ENCODE results near the gene RASGRP3.
"Not testable (repeated sequence)": the region's sequence is repeated elsewhere in the genome, so short reads cannot be mapped to it uniquely, and the experiment has no call there.

RASGRP3 gene

GRCh38 chr2:33457556-33458247 is 18.7 kb upstream of the RASGRP3 start:
- DNase-seq: peak; percentile 20

- DNase-seq: no peak
Observed at GRCh38 chr2:33458248-33458819, 18.1 kb upstream of the RASGRP3 start.

DNA sequence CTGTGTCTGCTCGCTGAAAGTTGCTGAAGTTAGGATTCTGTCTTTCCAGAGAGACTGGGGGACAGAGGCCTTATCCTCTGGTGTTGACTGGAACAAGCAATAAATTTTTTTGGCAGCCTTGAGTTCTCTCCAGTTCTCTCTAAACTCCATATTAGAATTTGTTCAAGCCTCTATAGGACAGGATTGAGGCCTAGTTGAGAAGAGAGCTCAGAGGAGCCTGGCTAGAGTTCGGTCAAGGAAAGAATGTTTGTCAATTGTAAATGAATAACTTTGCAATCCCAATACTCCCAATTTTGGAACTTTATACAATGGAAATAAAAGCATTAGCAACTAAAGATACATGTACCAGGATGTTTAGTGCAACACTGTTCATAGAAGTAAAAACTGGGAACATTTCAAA is 16.7 kb upstream of the RASGRP3 start:
- no peak for DNase-seq

GRCh38 chr2:33462512-33462911 is 13.9 kb upstream of the RASGRP3 start:
- DNase-seq: not testable (repeated sequence)

- DNase-seq: no peak
Observed at GRCh38 chr2:33467413-33467812, 9.0 kb upstream of the RASGRP3 start.

DNA sequence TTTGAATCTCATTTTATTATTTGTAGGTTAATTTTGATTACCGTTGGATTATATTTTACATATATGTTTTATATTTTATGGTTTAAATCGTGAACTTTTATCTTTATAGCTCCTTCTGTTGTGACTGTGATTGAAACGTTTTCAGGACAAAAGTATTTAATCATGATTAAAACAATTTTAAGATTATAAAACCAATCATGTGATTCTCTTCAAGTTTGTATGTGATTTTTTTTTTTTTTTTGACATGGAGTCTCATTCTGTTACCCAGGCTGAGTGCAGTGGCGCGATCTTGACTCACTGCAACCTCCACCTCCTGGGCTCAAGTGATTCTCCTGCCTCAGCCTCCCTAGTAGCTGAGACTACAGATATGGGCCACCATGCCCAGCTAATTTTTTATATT is 7.2 kb upstream of the RASGRP3 start:
- DNase-seq: no peak

- DNase-seq: peak; percentile 87
Observed at GRCh38 chr2:33475224-33476130, 972 bp upstream of the RASGRP3 start.

DNA sequence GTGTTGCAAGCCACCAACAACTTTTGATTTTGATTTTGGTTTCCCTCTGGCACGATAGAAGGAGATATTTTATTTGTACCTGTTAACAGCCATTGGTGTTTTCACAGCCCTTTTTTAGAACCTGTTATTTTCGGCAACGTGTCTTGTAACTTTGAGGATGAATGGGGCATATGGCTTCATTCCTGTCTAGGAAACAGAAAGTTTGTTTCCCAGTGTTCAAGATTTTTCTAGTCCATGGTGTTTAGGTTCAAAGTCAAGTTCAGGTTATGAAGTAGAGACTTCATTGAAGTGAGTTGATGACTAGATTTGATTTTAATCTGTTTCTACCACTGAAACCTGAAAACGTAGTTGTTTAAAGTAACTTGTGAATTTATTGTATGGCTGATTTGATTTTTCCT is 343 bp downstream of the RASGRP3 start:
- DNase-seq: no peak

DNA sequence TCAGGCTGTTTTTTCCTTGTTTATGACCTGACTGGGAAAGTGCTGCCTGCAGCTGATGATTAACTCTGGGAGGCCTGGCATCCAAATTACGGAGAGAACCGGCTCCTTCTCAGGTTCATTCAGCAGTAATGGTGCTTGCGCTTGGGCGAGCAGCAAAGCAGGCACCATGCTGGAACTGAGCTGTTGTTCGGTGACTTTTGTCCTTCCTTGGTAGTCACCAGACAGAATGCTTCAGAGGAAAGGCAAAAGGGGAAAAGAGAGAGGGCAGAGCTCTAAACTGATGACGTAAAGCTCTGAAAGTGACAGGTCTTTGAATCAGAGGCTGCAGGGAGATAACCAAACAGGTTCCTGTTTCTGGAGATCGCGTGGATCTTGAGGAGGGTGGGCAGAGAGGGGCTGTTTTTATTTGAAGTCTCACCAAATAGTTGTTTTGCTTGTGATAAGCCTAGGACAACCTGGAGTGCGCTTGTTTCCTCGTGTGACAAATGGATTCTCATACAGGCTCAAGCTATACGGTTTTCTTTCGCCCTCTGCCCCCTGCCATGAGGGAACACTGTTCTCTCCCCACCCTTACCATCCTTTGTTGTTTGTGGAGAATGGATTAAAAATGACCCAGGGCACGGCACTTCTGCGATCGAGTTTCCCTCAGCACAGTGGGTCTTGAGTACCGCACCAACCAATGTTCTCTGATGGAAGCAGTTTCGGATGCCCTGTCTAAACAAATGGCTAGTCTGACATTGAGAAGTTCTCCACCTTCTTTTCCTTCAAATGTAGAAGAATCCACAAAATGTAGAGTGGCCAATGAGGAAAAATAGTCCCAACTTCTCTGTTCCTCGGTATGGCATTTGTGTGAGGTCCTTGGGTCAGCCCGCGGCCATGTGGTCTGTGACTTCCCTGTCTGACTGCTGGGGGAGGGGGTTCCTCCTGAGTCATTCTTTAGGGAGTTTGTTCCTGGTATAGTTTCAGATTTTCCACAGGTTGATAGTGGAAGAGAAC is 1.3 kb downstream of the RASGRP3 start:
- peak; percentile 87 for DNase-seq

DNA sequence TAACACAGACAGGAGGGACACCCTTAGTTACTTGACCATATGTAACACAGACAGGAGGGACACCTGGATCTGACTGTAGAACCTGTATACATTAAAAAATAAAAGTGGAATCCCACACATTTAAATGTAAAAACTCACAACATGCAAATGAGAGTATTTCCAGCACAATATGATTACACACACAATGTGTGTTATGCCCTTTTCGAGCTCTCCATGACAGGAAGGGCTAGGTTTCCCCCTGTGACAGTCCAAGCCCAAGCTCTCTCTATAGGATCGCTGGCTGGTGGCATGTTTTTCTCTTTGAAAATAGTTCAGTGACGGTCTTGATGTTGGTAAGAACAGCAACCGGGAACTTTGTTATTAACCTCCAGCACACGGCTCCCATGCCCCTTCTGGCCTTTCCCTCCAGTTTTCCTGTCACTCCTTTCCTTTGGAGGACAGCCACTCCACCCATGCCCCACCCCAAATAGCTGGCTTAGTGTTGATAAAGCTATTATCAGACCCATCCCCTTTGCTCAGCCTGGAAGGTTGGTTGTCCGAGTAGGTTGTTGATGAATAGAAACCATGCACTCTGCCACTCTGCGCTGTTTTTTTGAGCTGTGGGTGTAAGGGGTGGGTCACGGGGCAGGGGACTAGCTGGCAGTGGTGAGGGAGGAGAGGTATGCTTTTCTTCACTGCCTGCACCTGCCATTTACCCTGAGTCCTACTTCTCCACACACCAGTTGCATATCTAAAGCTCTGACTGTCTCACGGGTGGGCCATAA is 2.7 kb downstream of the RASGRP3 start:
- DNase-seq: peak; percentile 56

DNA sequence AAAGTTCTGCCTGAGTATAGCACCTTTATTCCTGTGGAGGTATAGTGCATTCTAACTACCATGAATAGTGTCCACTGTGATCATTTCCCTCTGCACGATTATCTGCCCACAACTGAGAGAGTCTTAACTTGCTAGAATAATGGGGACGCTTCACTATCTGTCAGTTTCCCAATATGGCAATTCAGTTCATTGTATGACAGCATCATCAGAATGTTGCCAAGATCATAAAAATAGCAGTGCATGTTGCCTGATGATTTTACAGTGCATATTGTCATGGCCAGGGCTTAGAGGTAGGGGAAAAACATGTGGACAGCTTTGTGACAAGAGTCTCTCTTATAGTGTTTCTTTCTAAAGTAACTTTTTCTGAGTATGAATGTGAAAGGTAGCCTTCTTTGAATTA is 6.1 kb downstream of the RASGRP3 start:
- DNase-seq: no peak

DNA sequence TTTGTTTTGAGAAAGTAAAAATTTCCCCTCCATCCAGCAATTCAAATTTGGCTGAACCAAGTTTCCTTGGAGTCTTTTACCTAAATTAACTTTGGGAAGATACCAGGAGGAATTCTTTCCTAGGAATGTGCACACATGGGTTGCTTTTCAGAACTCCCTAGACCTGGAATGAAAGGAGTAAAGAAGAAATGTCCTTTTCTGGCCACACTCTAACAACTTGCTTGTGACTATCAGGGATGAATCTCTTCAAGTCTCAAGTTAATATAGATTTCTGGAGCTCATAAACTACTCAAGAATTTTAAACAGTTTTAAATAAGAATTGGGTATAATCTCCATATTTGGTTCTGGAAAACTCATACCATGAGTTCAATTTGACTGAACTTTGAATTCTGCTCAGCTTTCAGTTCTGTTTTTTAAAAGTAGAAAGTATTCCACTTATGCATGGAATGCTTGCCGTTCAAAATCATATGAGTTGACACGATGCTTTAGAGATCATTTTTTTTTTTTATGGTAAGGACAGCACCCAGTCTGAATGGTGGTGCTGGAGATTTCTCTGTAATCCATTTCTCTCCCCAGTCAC is 7.7 kb downstream of the RASGRP3 start:
- no peak for DNase-seq

DNA sequence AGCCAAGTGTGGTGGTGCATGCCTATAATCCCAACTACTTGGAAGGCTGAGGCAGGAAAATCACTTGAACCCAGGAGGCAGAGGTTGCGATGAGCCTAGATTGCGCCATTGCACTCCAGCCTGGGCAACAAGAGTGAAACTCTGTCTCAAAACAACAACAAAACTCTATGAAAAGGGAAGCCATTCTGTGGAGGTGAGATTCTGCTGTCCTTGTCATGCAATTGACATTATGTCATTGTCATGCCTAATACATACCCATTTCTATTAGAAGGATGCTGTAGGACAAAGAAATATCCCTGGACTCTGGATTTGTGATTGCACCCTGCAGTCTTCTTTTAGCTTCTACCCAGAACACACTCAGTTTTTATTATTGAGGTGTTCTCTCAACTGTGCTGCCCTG is 8.6 kb downstream of the RASGRP3 start:
- no peak for DNase-seq

- DNase-seq: no peak
Observed at GRCh38 chr2:33486544-33486943, 10.1 kb downstream of the RASGRP3 start.

- no peak for DNase-seq
Observed at GRCh38 chr2:33488178-33488690, 11.8 kb downstream of the RASGRP3 start.

DNA sequence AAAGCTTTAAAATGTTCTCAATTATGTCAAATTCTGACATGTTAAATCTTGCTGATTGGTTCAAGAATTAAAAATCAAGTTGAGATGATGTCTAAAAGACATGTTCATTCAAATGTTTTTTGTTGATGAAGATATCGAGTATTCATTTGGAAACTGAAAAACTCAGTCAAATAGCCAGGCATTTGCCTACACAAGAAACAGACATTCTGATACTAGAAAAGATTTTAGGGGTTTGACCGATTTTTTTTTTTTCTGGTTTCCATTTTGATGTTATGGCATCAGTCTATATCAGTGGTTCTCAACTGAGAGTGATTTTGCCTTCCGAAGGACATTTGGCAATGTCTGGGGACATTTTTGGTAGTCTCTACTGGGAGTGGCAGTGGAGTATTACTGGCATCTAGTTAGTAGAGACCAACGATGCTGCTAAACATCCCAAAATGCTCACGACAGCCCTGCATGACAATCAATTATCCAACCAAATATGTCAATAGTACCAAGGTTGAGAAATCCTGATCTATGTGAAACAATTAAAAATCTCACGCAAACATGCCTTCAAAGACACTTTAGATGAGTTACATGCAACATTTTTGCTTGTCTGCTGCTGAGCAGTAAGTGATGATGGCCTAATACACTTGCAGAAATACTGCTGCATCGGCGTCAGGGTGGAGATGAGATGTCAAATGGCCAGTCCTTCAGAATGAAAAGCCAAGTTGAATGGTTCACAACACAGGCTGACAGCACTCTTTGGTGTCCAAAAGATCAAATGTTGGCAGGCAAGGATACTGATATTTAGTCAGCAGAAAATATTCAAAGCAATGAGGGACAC is 12.5 kb downstream of the RASGRP3 start:
- DNase-seq: no peak

DNA sequence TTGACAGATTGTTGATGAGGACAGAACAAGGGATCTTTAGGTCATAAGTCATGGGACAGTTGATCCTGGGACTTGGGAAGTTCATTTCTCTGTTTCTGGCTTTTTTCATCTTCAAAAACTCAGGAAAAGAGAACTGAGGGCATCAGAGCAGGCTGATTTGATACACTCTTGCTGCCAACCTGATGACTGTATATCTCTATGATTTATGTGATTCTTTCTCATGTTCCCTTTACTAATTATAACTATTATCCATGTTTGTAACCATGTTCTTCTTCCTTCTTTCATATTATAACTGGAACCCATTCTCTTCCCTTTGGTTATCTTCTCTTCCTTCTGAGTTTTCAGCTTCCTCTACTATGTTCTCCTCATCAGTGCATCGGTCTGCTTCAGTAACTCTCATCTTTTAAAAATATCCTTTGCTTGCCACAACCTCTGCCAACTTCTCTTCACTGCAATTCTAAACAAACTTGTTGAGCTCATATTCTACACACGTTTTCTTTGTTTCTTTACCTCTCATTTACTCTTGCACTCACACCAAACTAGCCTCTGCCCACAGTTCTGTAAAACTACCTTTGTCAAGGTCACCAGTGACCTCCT is 13.5 kb downstream of the RASGRP3 start:
- DNase-seq: no peak

GRCh38 chr2:33491441-33492084 is 15.1 kb downstream of the RASGRP3 start:
- DNase-seq: no peak

GRCh38 chr2:33492399-33493134 is 16.1 kb downstream of the RASGRP3 start:
- no peak for DNase-seq

Data from OCI-M1 (cell line).